Measurements from ENCODE around the gene TRAF3IP1.
A peak's percentile ranks its signal among the peaks of the same experiment; 100 is the strongest.
"Not testable (repeated sequence)": the region's sequence is repeated elsewhere in the genome, so short reads cannot be mapped to it uniquely, and the experiment has no call there.

TRAF3IP1 gene

DNA sequence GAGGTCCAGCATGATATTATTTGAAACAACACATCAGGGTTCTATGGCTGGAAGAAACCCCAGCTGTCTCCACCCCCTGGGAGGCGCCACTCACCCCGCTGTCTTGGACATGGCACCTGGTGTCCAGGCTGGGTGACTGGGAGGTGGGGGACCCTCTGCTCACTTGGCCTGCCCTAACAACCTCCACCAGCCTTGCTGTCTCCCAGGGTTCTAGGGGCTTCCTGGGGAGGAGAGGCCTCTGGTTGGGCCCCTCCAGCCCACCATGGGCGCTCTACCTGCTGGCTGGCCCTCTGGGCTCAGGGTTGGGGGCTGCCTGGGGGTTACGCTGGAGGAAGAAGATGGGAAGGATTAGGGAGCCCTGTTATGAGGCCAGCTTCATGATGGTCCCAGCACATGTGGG, 48.2 kb upstream of the TRAF3IP1 start:
- Histone ChIP-seq H2BK12ac (ENCODE audit: low read length) (no peak overlapping the region), H2AFZ (ENCODE audit: low read length) (no peak overlapping the region), H3K14ac (ENCODE audit: low read length) (no peak overlapping the region), H2AK5ac (ENCODE audit: low read depth, low read length) (no peak overlapping the region), H3K9ac (ENCODE audit: low read depth, low read length, poor library complexity) (no peak overlapping the region), H3K23ac (ENCODE audit: low read depth, low read length, poor library complexity) (no peak overlapping the region), H3K4me3 (ENCODE audit: low read length in 2 of 2) (no peak overlapping the region), H3K27me3 (ENCODE audit: control insufficient read depth in 3 of 3, insufficient read depth in 3 of 3, low read depth in 1 of 3, low read length in 3 of 3) (no peaks in the 10 kb centered on the region), H3K36me3 (replicated peaks in 1 of 2; ENCODE audit: control insufficient read depth in 2 of 2, insufficient read depth in 2 of 2, low read length in 2 of 2) (peaks cover 19 to 69% of the 10 kb centered on the region in 2 donors), H3K4ac (ENCODE audit: low read length) (no peak overlapping the region), H3K9me3 (replicated peaks in 1 of 2; ENCODE audit: control insufficient read depth in 2 of 2, insufficient read depth in 1 of 2, low read depth in 1 of 2, low read length in 2 of 2) (no peaks in the 10 kb centered on the region), H3K18ac (ENCODE audit: low read length) (no peak overlapping the region), H3K4me1 (ENCODE audit: control insufficient read depth in 2 of 2, insufficient read depth in 1 of 2, low read depth in 1 of 2, low read length in 2 of 2) (no peaks in the 10 kb centered on the region), H3K79me1 (ENCODE audit: low read depth, low read length) (no peaks in the 10 kb centered on the region), H4K91ac (ENCODE audit: low read depth, low read length, poor library complexity) (no peak overlapping the region), H2BK5ac (ENCODE audit: low read length) (no peak overlapping the region), H4K8ac (ENCODE audit: low read depth, low read length) (no peak overlapping the region), H2BK120ac (ENCODE audit: low read depth, low read length) (no peak overlapping the region), H3K27ac (replicated peaks; ENCODE audit: low read length) (no peak overlapping the region), H3K4me2 (ENCODE audit: insufficient read depth, low read length, poor library complexity, severe bottlenecking) (no peak overlapping the region), H2BK15ac (ENCODE audit: low read length) (no peak overlapping the region)
- no peak for DNase-seq (ENCODE audit: low spot score)
- no CpG with 5 or more reads among the region's 4 CpGs for WGBS, 2 donors (ENCODE audit: extremely low coverage in 2 of 2, insufficient read length in 2 of 2, insufficient replicate concordance in 1 of 2)

DNA sequence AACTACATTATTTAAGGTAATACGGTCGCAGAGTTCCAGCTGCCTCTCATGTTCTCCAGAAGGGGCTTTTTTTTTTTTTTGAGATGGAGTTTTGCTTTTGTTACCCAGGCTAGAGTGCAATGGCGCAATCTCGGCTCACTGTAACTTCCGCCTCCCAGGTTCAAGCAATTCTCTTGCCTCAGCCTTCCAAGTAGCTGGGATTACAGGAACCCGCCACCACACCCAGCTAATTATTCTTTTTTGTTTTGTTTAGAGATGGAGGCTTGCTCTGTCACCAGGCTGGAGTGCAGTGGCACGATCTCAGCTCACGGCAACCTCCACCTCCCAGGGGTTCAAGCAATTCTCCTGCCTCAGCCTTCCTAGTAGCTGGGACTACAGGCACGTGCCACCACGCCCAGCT, 46.9 kb upstream of the TRAF3IP1 start:
- H2AK5ac ChIP-seq (ENCODE audit: low read depth, low read length); H2BK5ac ChIP-seq (ENCODE audit: low read length); H4K8ac ChIP-seq (ENCODE audit: low read depth, low read length); H3K4me1 ChIP-seq (ENCODE audit: control insufficient read depth in 2 of 2, insufficient read depth in 1 of 2, low read depth in 1 of 2, low read length in 2 of 2); H3K79me1 ChIP-seq (ENCODE audit: low read depth, low read length); H3K9ac ChIP-seq (ENCODE audit: low read depth, low read length, poor library complexity); H3K4me3 ChIP-seq (ENCODE audit: low read length in 2 of 2); DNase-seq (ENCODE audit: low spot score); H3K27ac ChIP-seq (replicated peaks; ENCODE audit: low read length); H3K4me2 ChIP-seq (ENCODE audit: insufficient read depth, low read length, poor library complexity, severe bottlenecking); H4K91ac ChIP-seq (ENCODE audit: low read depth, low read length, poor library complexity); H3K18ac ChIP-seq (ENCODE audit: low read length); H3K9me3 ChIP-seq (replicated peaks in 1 of 2; ENCODE audit: control insufficient read depth in 2 of 2, insufficient read depth in 1 of 2, low read depth in 1 of 2, low read length in 2 of 2); H2BK15ac ChIP-seq (ENCODE audit: low read length); H3K27me3 ChIP-seq (ENCODE audit: control insufficient read depth in 3 of 3, insufficient read depth in 3 of 3, low read depth in 1 of 3, low read length in 3 of 3); H3K14ac ChIP-seq (ENCODE audit: low read length); H2BK120ac ChIP-seq (ENCODE audit: low read depth, low read length); H2AFZ ChIP-seq (ENCODE audit: low read length); H3K4ac ChIP-seq (ENCODE audit: low read length); H2BK12ac ChIP-seq (ENCODE audit: low read length); H3K23ac ChIP-seq (ENCODE audit: low read depth, low read length, poor library complexity): not testable (repeated sequence)
- peaks cover 15 to 62% of the 10 kb centered on the region in 2 donors for H3K36me3 ChIP-seq (replicated peaks in 1 of 2; ENCODE audit: control insufficient read depth in 2 of 2, insufficient read depth in 2 of 2, low read length in 2 of 2)
- WGBS, 2 donors (ENCODE audit: extremely low coverage in 2 of 2, insufficient read length in 2 of 2, insufficient replicate concordance in 1 of 2), result no CpG with 5 or more reads among the region's 10 CpGs

DNA sequence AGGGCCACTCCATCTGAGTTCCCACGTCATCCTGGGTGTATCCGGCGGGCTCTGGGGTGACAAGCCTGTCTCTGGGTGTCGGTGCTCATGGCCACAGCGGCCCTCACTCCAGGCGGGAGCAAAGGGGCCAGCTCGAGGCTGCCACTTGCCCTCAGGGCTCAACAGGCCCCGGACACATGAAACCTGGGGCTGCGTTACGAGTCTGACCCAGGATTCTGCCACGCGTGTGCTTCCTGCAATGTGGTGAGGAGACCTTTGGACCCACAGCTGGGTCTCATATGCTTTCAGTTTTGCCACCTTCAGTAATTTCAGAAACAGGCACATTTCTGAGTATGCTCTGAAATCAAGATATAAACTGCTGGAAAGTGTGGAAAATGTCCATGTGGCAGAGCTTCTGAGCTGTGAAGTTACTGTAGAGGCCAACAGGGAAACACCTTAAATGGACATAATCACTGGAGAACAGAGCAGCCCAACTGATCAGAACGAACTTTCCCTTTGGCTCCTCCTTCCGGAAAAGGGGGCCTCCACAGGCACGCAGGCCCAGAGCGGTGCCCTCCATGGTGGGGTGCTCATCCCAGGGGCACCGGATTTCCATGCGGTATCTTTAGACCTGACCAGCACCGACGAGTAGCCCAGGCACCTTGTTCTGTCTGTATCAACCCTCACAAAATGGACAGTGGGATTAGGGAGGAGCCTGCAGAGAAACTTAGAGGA, 46.0 kb upstream of the TRAF3IP1 start:
- WGBS, 2 donors (ENCODE audit: extremely low coverage in 2 of 2, insufficient read length in 2 of 2, insufficient replicate concordance in 1 of 2), result no CpG with 5 or more reads among the region's 20 CpGs
- no peak overlapping the region for H3K18ac ChIP-seq (ENCODE audit: low read length)

DNA sequence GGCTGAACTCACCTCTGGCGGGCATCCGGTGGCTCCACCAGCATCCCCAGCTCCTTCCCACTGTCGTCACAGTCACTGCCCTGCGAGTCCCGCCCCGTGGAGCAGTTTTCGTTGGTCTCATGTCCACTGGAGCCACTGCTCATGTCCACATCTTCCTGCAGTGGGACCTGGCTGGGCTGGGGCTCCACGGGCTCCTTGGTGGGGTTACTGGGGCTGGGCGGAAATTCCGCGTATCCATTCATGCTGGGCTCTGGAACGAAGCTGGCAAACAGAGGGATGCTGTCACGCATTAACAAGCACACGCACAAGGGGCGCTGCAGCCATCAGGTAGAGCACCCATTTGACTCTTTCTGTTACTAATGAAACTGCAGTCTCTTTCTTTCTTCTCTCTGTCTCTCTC, 42.6 kb upstream of the TRAF3IP1 start:
- Histone ChIP-seq H2AK5ac (ENCODE audit: low read depth, low read length) (no peak overlapping the region), H3K4me1 (ENCODE audit: control insufficient read depth in 2 of 2, insufficient read depth in 1 of 2, low read depth in 1 of 2, low read length in 2 of 2) (peaks cover 0 to 2% of the 10 kb centered on the region in 2 donors), H4K8ac (ENCODE audit: low read depth, low read length) (no peak overlapping the region), H3K23ac (ENCODE audit: low read depth, low read length, poor library complexity) (peak overlapping the region; percentile 21), H3K9ac (ENCODE audit: low read depth, low read length, poor library complexity) (no peak overlapping the region), H2BK5ac (ENCODE audit: low read length) (no peak overlapping the region), H3K27me3 (ENCODE audit: control insufficient read depth in 3 of 3, insufficient read depth in 3 of 3, low read depth in 1 of 3, low read length in 3 of 3) (no peaks in the 10 kb centered on the region), H3K36me3 (replicated peaks in 1 of 2; ENCODE audit: control insufficient read depth in 2 of 2, insufficient read depth in 2 of 2, low read length in 2 of 2) (peaks cover 10 to 40% of the 10 kb centered on the region in 2 donors), H4K91ac (ENCODE audit: low read depth, low read length, poor library complexity) (no peak overlapping the region), H3K18ac (ENCODE audit: low read length) (peak overlapping the region; percentile 54), H3K9me3 (replicated peaks in 1 of 2; ENCODE audit: control insufficient read depth in 2 of 2, insufficient read depth in 1 of 2, low read depth in 1 of 2, low read length in 2 of 2) (no peaks in the 10 kb centered on the region), H2BK120ac (ENCODE audit: low read depth, low read length) (no peak overlapping the region), H3K14ac (ENCODE audit: low read length) (no peak overlapping the region), H2AFZ (ENCODE audit: low read length) (no peak overlapping the region), H3K4me3 (ENCODE audit: low read length in 2 of 2) (no peak overlapping the region), H3K4ac (ENCODE audit: low read length) (no peak overlapping the region), H2BK15ac (ENCODE audit: low read length) (no peak overlapping the region), H3K27ac (replicated peaks; ENCODE audit: low read length) (no peak overlapping the region), H3K79me1 (ENCODE audit: low read depth, low read length) (peaks cover 1% of the 10 kb centered on the region), H3K4me2 (ENCODE audit: insufficient read depth, low read length, poor library complexity, severe bottlenecking) (no peak overlapping the region), H2BK12ac (ENCODE audit: low read length) (no peak overlapping the region)
- WGBS, 2 donors (ENCODE audit: extremely low coverage in 2 of 2, insufficient read length in 2 of 2, insufficient replicate concordance in 1 of 2), result no CpG with 5 or more reads among the region's 15 CpGs
- DNase-seq (ENCODE audit: low spot score), result no peak

More for the DNA sequence above, 46.0 kb upstream of the TRAF3IP1 start:
- no peak overlapping the region for H3K23ac ChIP-seq (ENCODE audit: low read depth, low read length, poor library complexity)
- H3K36me3 ChIP-seq (replicated peaks in 1 of 2; ENCODE audit: control insufficient read depth in 2 of 2, insufficient read depth in 2 of 2, low read length in 2 of 2), result peaks cover 15 to 57% of the 10 kb centered on the region in 2 donors
- no peak overlapping the region for H3K9ac ChIP-seq (ENCODE audit: low read depth, low read length, poor library complexity)
- H3K27ac ChIP-seq (replicated peaks; ENCODE audit: low read length), result no peak overlapping the region
- no peak overlapping the region for H3K14ac ChIP-seq (ENCODE audit: low read length)
- no peak overlapping the region for H3K4me3 ChIP-seq (ENCODE audit: low read length in 2 of 2)
- peaks cover 0 to 2% of the 10 kb centered on the region in 2 donors for H3K4me1 ChIP-seq (ENCODE audit: control insufficient read depth in 2 of 2, insufficient read depth in 1 of 2, low read depth in 1 of 2, low read length in 2 of 2)
- H2AK5ac ChIP-seq (ENCODE audit: low read depth, low read length), result no peak overlapping the region
- no peaks in the 10 kb centered on the region for H3K9me3 ChIP-seq (replicated peaks in 1 of 2; ENCODE audit: control insufficient read depth in 2 of 2, insufficient read depth in 1 of 2, low read depth in 1 of 2, low read length in 2 of 2)
- no peak overlapping the region for H2BK120ac ChIP-seq (ENCODE audit: low read depth, low read length)
- no peak for DNase-seq (ENCODE audit: low spot score)
- H2BK5ac ChIP-seq (ENCODE audit: low read length), result no peak overlapping the region
- H4K8ac ChIP-seq (ENCODE audit: low read depth, low read length), result no peak overlapping the region
- H3K27me3 ChIP-seq (ENCODE audit: control insufficient read depth in 3 of 3, insufficient read depth in 3 of 3, low read depth in 1 of 3, low read length in 3 of 3), result no peaks in the 10 kb centered on the region
- H3K79me1 ChIP-seq (ENCODE audit: low read depth, low read length), result no peaks in the 10 kb centered on the region
- H2BK15ac ChIP-seq (ENCODE audit: low read length), result no peak overlapping the region
- H3K4me2 ChIP-seq (ENCODE audit: insufficient read depth, low read length, poor library complexity, severe bottlenecking), result no peak overlapping the region
- no peak overlapping the region for H2AFZ ChIP-seq (ENCODE audit: low read length)
- no peak overlapping the region for H4K91ac ChIP-seq (ENCODE audit: low read depth, low read length, poor library complexity)
- H2BK12ac ChIP-seq (ENCODE audit: low read length), result no peak overlapping the region
- no peak overlapping the region for H3K4ac ChIP-seq (ENCODE audit: low read length)

All from neuronal stem cell (in vitro differentiated cells).